Measurements from ENCODE around the gene PIH1D1. TPM values are rescaled to one million over a fixed set of nuclear protein-coding genes. Genes with fewer than 3 reads are reported as not detected.
"Not testable (repeated sequence)": the region's sequence is repeated elsewhere in the genome, so short reads cannot be mapped to it uniquely, and the experiment has no call there.

The PIH1D1 gene
- total and polyA plus RNA-seq, 4 donors: 56.6 to 96.3 (median 76.5) TPM

DNA sequence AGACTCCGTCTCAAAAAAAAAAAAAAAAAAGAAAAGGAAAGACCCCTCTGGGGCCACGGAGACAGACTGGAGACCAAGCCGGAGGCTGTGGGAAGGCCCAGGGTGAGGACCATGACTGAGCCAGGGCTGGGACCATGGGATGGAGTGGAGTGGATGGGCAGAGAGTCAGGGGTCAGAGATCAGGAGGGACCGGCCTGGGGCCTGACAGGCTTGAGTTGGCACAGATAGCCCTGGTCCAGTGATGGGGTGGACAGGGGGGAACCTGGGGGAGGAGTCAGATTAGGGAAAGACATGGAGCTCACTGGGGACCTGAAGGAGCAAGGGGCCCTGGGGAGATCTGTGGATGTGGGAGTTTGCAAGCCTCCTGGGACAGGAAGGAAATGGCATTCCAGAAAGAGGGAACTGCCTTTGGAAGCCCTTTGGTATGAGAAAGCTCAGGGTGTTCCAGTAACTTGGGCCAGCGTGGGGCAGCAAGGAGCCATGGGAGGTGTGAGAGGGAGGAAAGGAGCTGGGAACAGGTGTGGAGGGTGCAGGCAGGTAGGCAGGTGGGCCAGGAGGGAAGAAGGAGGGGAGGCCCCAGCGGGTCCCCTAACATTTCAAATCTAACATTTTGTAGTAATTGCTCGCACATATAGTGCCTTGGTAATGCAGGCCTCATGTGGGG lies 29.5 kb upstream of the PIH1D1 start:
- no peak overlapping the region for H3K27ac ChIP-seq (ENCODE audit: low read depth, low read length)
- peaks cover 11% of the 10 kb centered on the region for H3K4me1 ChIP-seq (ENCODE audit: control insufficient read depth, insufficient read depth, low read length)
- H3K4me3 ChIP-seq (ENCODE audit: low read depth, low read length): no peak overlapping the region
- DNase-seq (ENCODE audit: low read depth in 4 of 6, low spot score in 6 of 6): no peak
- no peaks in the 10 kb centered on the region for H3K27me3 ChIP-seq (ENCODE audit: control insufficient read depth, insufficient read depth, low read length)
- no peaks in the 10 kb centered on the region for H3K9me3 ChIP-seq (ENCODE audit: control insufficient read depth, insufficient read depth, low read length)
- WGBS (ENCODE audit: insufficient coverage): 81% methylated on average over 5 of the region's 7 CpGs
- peaks cover 6% of the 10 kb centered on the region for H3K36me3 ChIP-seq (ENCODE audit: control insufficient read depth, insufficient read depth, low read length)

DNA sequence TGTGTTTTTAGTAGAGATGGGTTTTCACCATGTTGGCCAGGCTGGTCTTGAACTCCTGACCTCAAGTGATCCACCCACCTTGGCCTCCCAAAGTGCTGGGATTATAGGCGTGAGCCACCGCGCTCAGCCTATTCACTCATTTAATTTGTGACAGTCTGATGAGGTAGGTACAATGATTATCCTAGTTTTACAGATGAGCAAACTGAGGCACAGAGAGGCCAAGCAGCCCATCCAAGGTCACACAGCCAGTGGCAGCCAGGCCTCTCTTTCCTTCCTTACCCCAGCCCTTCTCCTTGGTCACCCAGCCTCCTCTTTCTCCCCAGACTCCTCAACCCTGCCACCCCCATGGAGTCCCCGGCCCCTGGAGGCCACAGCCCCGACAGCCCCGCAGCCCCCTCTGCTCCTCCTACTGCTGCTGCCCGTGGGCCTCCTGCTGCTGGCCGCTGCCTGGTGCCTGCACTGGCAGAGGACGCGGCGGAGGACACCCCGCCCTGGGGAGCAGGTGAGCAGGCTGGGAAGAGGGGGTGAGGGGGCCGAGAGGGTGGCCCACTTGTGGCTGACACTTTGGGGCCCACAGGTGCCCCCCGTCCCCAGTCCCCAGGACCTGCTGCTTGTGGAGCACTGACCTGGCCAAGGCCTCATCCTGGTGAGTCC lies 28.5 kb upstream of the PIH1D1 start:
- no peak for DNase-seq (ENCODE audit: low read depth in 4 of 6, low spot score in 6 of 6)
- Histone ChIP-seq H3K4me1 (ENCODE audit: control insufficient read depth, insufficient read depth, low read length) (peaks cover 13% of the 10 kb centered on the region), H3K27ac (ENCODE audit: low read depth, low read length) (no peak overlapping the region), H3K36me3 (ENCODE audit: control insufficient read depth, insufficient read depth, low read length) (peaks cover 6% of the 10 kb centered on the region), H3K9me3 (ENCODE audit: control insufficient read depth, insufficient read depth, low read length) (no peaks in the 10 kb centered on the region), H3K4me3 (ENCODE audit: low read depth, low read length) (no peak overlapping the region), H3K27me3 (ENCODE audit: control insufficient read depth, insufficient read depth, low read length) (no peaks in the 10 kb centered on the region)
- 91% methylated on average over 11 of the region's 14 CpGs for WGBS (ENCODE audit: insufficient coverage)

DNA sequence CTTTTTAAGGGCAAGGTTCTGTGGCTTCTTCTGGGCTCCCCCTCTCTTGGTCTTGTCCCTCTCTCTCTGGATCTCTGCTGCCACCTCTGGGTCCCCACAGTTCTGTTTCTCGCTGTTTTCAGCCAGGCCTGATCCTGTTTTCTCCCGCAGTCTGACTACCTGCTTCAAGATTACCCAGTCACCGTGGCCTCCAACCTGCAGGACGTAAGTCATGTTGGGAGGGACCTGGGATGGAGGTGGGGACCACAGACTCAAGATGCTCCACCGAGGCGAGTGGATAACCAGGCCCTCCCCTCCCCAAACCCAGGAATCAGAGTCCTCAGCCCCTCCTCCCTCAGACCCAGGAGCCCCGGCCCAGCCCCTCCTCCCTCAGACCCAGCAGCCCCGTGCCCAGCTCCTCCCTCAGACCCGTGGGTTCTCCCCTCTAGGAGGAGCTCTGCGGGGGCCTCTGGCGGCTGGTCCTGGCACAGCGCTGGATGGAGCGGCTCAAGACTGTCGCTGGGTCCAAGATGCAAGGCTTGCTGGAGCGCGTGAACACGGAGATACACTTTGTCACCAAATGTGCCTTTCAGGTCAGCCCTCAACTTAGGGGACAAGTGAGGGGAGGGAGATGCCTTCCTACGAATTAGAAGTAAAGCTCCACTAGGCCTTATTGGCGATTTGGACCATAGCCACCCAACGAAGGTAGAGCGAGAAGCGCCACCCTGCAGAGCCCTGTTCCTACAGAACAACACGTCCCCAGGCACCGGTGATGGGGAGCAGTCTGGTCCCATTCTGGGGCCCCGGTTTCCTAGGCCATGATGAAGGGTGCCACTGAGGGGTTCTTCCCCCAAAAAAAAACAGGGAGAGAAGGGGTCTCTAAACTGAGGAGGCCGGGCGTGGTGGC lies 24.6 kb upstream of the PIH1D1 start:
- Histone ChIP-seq H3K4me3 (ENCODE audit: low read depth, low read length) (no peak overlapping the region), H3K9me3 (ENCODE audit: control insufficient read depth, insufficient read depth, low read length) (no peaks in the 10 kb centered on the region), H3K27me3 (ENCODE audit: control insufficient read depth, insufficient read depth, low read length) (peaks cover 2% of the 10 kb centered on the region), H3K4me1 (ENCODE audit: control insufficient read depth, insufficient read depth, low read length) (peaks cover 27% of the 10 kb centered on the region), H3K27ac (ENCODE audit: low read depth, low read length) (no peak overlapping the region), H3K36me3 (ENCODE audit: control insufficient read depth, insufficient read depth, low read length) (peaks cover 3% of the 10 kb centered on the region)
- DNase-seq (ENCODE audit: low read depth in 4 of 6, low spot score in 6 of 6): peak in 2 of 6 donors; percentile 71 to 72
- WGBS (ENCODE audit: insufficient coverage): 36% methylated on average over 21 of the region's 27 CpGs

DNA sequence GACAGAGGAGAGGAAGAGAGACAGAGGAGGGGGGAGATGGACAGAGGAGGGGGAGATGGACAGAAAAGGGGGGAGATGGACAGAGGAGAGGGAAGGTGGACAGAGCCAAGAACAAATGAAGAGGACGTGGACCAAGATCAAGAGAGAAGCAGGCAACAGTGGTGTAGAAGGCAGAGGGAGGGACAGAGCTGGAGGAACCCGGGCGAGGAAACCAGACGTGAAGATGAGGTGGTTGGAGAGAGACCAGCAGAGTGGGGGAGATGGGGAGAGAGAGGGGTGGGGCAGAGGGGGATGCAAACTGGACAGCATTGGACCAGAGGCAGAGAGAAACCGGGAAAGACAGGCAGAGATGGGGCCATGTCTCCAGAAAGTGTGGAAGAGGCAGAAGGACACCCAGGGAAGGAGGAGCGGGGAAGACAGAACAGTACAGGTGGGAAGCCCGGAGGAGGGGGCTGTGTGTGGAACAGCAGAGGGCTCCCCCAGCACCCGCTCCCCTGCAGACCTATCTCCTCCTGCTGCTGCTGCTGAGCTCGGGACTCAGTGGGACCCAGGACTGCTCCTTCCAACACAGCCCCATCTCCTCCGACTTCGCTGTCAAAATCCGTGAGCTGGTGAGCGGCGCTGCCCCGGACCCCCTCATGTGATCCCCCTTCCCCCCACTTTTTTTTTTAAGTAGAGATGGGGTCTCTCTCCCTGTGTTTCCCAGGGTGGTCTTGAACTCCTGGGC lies 23.7 kb upstream of the PIH1D1 start:
- H3K27ac ChIP-seq (ENCODE audit: low read depth, low read length): no peak overlapping the region
- H3K27me3 ChIP-seq (ENCODE audit: control insufficient read depth, insufficient read depth, low read length): peaks cover 2% of the 10 kb centered on the region
- WGBS (ENCODE audit: insufficient coverage): 70% methylated on average over 9 of the region's 15 CpGs
- peaks cover 27% of the 10 kb centered on the region for H3K4me1 ChIP-seq (ENCODE audit: control insufficient read depth, insufficient read depth, low read length)
- no peak for DNase-seq (ENCODE audit: low read depth in 4 of 6, low spot score in 6 of 6)
- H3K36me3 ChIP-seq (ENCODE audit: control insufficient read depth, insufficient read depth, low read length): peaks cover 7% of the 10 kb centered on the region
- no peaks in the 10 kb centered on the region for H3K9me3 ChIP-seq (ENCODE audit: control insufficient read depth, insufficient read depth, low read length)
- no peak overlapping the region for H3K4me3 ChIP-seq (ENCODE audit: low read depth, low read length)

DNA sequence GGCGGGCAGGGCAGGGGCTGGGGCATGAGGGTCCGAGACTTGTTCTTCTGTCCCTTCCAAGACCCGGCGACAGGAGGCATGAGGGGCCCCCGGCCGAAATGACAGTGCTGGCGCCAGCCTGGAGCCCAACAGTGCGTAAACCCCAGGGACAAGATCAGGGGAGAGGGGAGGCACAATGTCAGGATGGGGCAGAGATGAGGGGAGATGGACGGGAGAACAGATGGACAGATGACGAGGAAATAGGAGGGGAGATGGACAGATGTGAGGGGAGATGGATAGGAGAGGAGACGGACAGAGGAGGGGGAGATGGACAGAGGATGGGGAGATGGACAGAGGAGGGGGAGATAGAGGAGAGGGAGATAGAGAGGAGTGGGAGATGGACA lies 22.9 kb upstream of the PIH1D1 start:
- Histone ChIP-seq H3K36me3 (ENCODE audit: control insufficient read depth, insufficient read depth, low read length) (peaks cover 10% of the 10 kb centered on the region), H3K4me3 (ENCODE audit: low read depth, low read length) (peak overlapping the region; percentile 72), H3K4me1 (ENCODE audit: control insufficient read depth, insufficient read depth, low read length) (peaks cover 27% of the 10 kb centered on the region), H3K27me3 (ENCODE audit: control insufficient read depth, insufficient read depth, low read length) (peaks cover 2% of the 10 kb centered on the region), H3K9me3 (ENCODE audit: control insufficient read depth, insufficient read depth, low read length) (no peaks in the 10 kb centered on the region), H3K27ac (ENCODE audit: low read depth, low read length) (no peak overlapping the region)
- 18% methylated on average over 11 of the region's 11 CpGs for WGBS (ENCODE audit: insufficient coverage)
- no peak for DNase-seq (ENCODE audit: low read depth in 4 of 6, low spot score in 6 of 6)

DNA sequence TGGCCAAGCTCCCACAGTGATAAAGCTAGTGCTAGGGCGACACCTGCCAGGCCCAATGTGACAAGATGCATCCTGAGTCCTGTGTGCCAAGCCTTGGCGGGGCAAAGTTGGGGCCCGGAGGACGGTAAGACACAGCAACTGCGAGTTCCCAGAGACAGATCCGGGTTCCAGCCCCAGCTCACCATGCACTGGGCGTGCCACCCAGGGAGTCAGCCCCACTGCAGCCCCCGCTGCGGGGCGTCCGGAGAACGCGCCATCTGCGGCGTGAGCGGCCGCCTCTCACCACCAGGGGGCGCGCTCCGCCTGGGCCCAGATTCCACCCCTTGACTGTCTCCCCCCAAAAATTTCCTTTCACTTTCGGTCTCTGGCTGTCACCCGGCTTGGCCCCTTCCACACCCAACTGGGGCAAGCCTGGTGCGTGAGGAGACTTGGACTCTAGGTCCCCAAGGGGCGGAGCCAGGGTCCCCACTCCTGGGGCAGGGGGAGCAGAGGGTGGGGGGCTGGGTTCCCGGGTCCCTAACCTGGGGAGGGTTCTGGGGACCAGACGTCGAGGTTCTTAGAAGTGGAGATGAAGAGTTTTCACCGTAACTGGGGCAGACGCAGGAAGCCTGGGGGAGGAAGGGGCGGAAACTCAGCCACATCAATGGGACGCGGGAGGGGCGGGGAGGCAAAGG lies 22.4 kb upstream of the PIH1D1 start, which contains the start of gene FLT3LG:
Gene FLT3LG, plus strand, starts transcription at position 348 of the 674 bp plus-strand sequence. CDS start 425 bp downstream, outside the sequence.
- DNase-seq (ENCODE audit: low read depth in 4 of 6, low spot score in 6 of 6): peak in 1 of 6 donors; percentile 74
- Histone ChIP-seq H3K27ac (ENCODE audit: low read depth, low read length) (peak within 1 kb of the TSS; percentile 61), H3K4me3 (ENCODE audit: low read depth, low read length) (peak within 1 kb of the TSS; percentile 72), H3K27me3 (ENCODE audit: control insufficient read depth, insufficient read depth, low read length) (peaks cover 2% of the 10 kb centered on the region), H3K36me3 (ENCODE audit: control insufficient read depth, insufficient read depth, low read length) (peaks cover 10% of the 10 kb centered on the region), H3K9me3 (ENCODE audit: control insufficient read depth, insufficient read depth, low read length) (no peaks in the 10 kb centered on the region), H3K4me1 (ENCODE audit: control insufficient read depth, insufficient read depth, low read length) (peaks cover 27% of the 10 kb centered on the region)
- WGBS (ENCODE audit: insufficient coverage): 9% methylated on average over 31 of the region's 33 CpGs

DNA sequence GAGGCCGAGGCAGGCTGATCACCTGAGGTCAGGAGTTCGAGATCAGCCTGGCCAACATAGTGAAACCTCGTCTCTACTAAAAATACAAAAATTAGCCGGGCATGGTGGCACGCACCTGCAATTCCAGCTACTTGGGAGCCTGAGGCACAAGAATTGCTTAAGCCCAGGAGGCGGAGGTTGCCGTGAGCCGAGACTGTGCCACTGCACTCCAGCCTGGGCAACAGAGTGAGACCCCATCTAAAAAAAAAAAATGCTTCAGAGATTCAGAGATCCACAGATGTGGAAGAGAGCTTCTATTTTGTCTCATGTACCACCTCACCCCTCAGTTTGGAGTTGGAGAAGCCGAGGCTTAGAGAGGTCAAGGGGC lies 21.9 kb upstream of the PIH1D1 start:
- H3K27ac ChIP-seq (ENCODE audit: low read depth, low read length); H3K27me3 ChIP-seq (ENCODE audit: control insufficient read depth, insufficient read depth, low read length); DNase-seq (ENCODE audit: low read depth in 4 of 6, low spot score in 6 of 6); H3K9me3 ChIP-seq (ENCODE audit: control insufficient read depth, insufficient read depth, low read length): not testable (repeated sequence)
- Histone ChIP-seq H3K4me3 (ENCODE audit: low read depth, low read length) (peak overlapping the region; percentile 72), H3K36me3 (ENCODE audit: control insufficient read depth, insufficient read depth, low read length) (peaks cover 16% of the 10 kb centered on the region), H3K4me1 (ENCODE audit: control insufficient read depth, insufficient read depth, low read length) (peaks cover 21% of the 10 kb centered on the region)
- WGBS (ENCODE audit: insufficient coverage): 89% methylated on average over 9 of the region's 9 CpGs

DNA sequence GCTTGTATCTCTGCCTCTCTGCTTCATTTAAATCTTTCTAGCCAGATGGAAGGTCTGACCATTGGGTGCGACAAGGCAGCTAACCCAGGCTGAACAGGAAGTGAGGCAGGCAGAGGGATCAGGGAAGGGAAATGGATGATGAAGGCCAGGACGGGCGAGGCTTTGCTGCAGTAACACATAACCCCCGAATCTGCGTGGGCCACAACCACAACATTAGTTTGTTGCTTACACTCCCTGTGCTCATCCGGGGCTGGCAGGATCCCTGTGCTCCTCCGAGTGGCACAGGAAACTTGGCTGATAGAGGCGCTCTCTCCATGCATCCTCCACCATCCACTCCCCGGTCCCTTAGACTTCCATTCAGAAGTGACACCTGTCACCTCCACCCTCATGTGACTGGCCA lies 21.3 kb upstream of the PIH1D1 start:
- Histone ChIP-seq H3K4me3 (ENCODE audit: low read depth, low read length) (no peak overlapping the region), H3K36me3 (ENCODE audit: control insufficient read depth, insufficient read depth, low read length) (peaks cover 21% of the 10 kb centered on the region), H3K9me3 (ENCODE audit: control insufficient read depth, insufficient read depth, low read length) (no peaks in the 10 kb centered on the region), H3K27me3 (ENCODE audit: control insufficient read depth, insufficient read depth, low read length) (peaks cover 2% of the 10 kb centered on the region), H3K27ac (ENCODE audit: low read depth, low read length) (no peak overlapping the region), H3K4me1 (ENCODE audit: control insufficient read depth, insufficient read depth, low read length) (peaks cover 20% of the 10 kb centered on the region)
- WGBS (ENCODE audit: insufficient coverage): 91% methylated on average over 8 of the region's 9 CpGs
- no peak for DNase-seq (ENCODE audit: low read depth in 4 of 6, low spot score in 6 of 6)

DNA sequence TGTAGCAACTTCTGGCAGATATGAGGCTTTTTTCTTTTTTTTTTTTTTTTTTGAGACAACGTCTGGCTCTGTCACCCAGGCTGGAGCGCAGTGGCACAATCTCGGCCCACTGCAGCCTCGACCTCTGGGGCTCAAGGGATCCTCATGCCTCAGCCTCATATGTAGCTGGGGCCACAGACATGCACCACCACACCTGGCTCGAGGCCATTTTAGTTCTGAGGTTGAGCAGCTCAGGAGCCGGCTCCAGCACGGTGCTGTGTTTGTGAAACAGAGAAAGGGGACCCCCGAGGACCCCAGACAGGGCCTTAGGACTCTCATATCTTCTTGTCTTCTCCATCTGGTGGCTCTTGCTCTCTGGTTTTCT lies 19.0 kb upstream of the PIH1D1 start:
- WGBS (ENCODE audit: insufficient coverage): 91% methylated on average over 8 of the region's 8 CpGs
- Histone ChIP-seq H3K36me3 (ENCODE audit: control insufficient read depth, insufficient read depth, low read length) (peaks cover 37% of the 10 kb centered on the region), H3K27me3 (ENCODE audit: control insufficient read depth, insufficient read depth, low read length) (peaks cover 2% of the 10 kb centered on the region), H3K4me3 (ENCODE audit: low read depth, low read length) (no peak overlapping the region), H3K9me3 (ENCODE audit: control insufficient read depth, insufficient read depth, low read length) (no peaks in the 10 kb centered on the region), H3K27ac (ENCODE audit: low read depth, low read length) (no peak overlapping the region), H3K4me1 (ENCODE audit: control insufficient read depth, insufficient read depth, low read length) (peaks cover 13% of the 10 kb centered on the region)
- no peak for DNase-seq (ENCODE audit: low read depth in 4 of 6, low spot score in 6 of 6)
